ENCODE measurements around the gene KRT37.

Gene KRT37

GRCh38 chr17:41392278-41392677, 32.1 kb downstream of the KRT37 start:
- Histone ChIP-seq H2AFZ (ENCODE audit: low read length) (no peak overlapping the region), H3K4me2 (ENCODE audit: insufficient read depth, low read length, poor library complexity, severe bottlenecking) (no peak overlapping the region), H4K91ac (ENCODE audit: low read depth, low read length, poor library complexity) (no peak overlapping the region), H3K9ac (ENCODE audit: low read depth, low read length, poor library complexity) (no peak overlapping the region), H3K27ac (replicated peaks; ENCODE audit: low read length) (no peak overlapping the region), H3K79me1 (ENCODE audit: low read depth, low read length) (no peaks in the 10 kb centered on the region), H3K18ac (ENCODE audit: low read length) (no peak overlapping the region), H3K4me1 (ENCODE audit: control insufficient read depth in 2 of 2, insufficient read depth in 1 of 2, low read depth in 1 of 2, low read length in 2 of 2) (no peaks in the 10 kb centered on the region), H4K8ac (ENCODE audit: low read depth, low read length) (no peak overlapping the region), H3K14ac (ENCODE audit: low read length) (no peak overlapping the region), H2BK12ac (ENCODE audit: low read length) (no peak overlapping the region), H2AK5ac (ENCODE audit: low read depth, low read length) (no peak overlapping the region), H2BK120ac (ENCODE audit: low read depth, low read length) (no peak overlapping the region), H3K36me3 (replicated peaks in 1 of 2; ENCODE audit: control insufficient read depth in 2 of 2, insufficient read depth in 2 of 2, low read length in 2 of 2) (no peaks in the 10 kb centered on the region), H3K4ac (ENCODE audit: low read length) (no peak overlapping the region), H3K4me3 (ENCODE audit: low read length in 2 of 2) (no peak overlapping the region), H2BK15ac (ENCODE audit: low read length) (no peak overlapping the region), H2BK5ac (ENCODE audit: low read length) (no peak overlapping the region), H3K9me3 (replicated peaks in 1 of 2; ENCODE audit: control insufficient read depth in 2 of 2, insufficient read depth in 1 of 2, low read depth in 1 of 2, low read length in 2 of 2) (no peaks in the 10 kb centered on the region), H3K23ac (ENCODE audit: low read depth, low read length, poor library complexity) (no peak overlapping the region), H3K27me3 (ENCODE audit: control insufficient read depth in 3 of 3, insufficient read depth in 3 of 3, low read depth in 1 of 3, low read length in 3 of 3) (peaks cover 0 to 4% (median 0%) of the 10 kb centered on the region in 3 experiments)
- DNase-seq (ENCODE audit: low spot score), result no peak
- WGBS, 2 donors (ENCODE audit: extremely low coverage in 2 of 2, insufficient read length in 2 of 2, insufficient replicate concordance in 1 of 2), result no CpG with 5 or more reads among the region's 1 CpG

- Histone ChIP-seq H2BK5ac (ENCODE audit: low read length) (no peak overlapping the region), H2AK5ac (ENCODE audit: low read depth, low read length) (no peak overlapping the region), H2BK15ac (ENCODE audit: low read length) (no peak overlapping the region), H2BK120ac (ENCODE audit: low read depth, low read length) (no peak overlapping the region), H2BK12ac (ENCODE audit: low read length) (no peak overlapping the region), H3K23ac (ENCODE audit: low read depth, low read length, poor library complexity) (no peak overlapping the region), H3K4me3 (ENCODE audit: low read length in 2 of 2) (no peak overlapping the region), H3K4me2 (ENCODE audit: insufficient read depth, low read length, poor library complexity, severe bottlenecking) (no peak overlapping the region), H3K9me3 (replicated peaks in 1 of 2; ENCODE audit: control insufficient read depth in 2 of 2, insufficient read depth in 1 of 2, low read depth in 1 of 2, low read length in 2 of 2) (no peaks in the 10 kb centered on the region), H3K27me3 (ENCODE audit: control insufficient read depth in 3 of 3, insufficient read depth in 3 of 3, low read depth in 1 of 3, low read length in 3 of 3) (peaks cover 0 to 4% (median 0%) of the 10 kb centered on the region in 3 experiments), H4K8ac (ENCODE audit: low read depth, low read length) (no peak overlapping the region), H3K18ac (ENCODE audit: low read length) (no peak overlapping the region), H4K91ac (ENCODE audit: low read depth, low read length, poor library complexity) (no peak overlapping the region), H2AFZ (ENCODE audit: low read length) (no peak overlapping the region), H3K27ac (replicated peaks; ENCODE audit: low read length) (no peak overlapping the region), H3K79me1 (ENCODE audit: low read depth, low read length) (no peaks in the 10 kb centered on the region), H3K4me1 (ENCODE audit: control insufficient read depth in 2 of 2, insufficient read depth in 1 of 2, low read depth in 1 of 2, low read length in 2 of 2) (no peaks in the 10 kb centered on the region), H3K14ac (ENCODE audit: low read length) (no peak overlapping the region), H3K4ac (ENCODE audit: low read length) (no peak overlapping the region), H3K9ac (ENCODE audit: low read depth, low read length, poor library complexity) (no peak overlapping the region), H3K36me3 (replicated peaks in 1 of 2; ENCODE audit: control insufficient read depth in 2 of 2, insufficient read depth in 2 of 2, low read length in 2 of 2) (no peaks in the 10 kb centered on the region)
- no CpG with 5 or more reads among the region's 2 CpGs for WGBS, 2 donors (ENCODE audit: extremely low coverage in 2 of 2, insufficient read length in 2 of 2, insufficient replicate concordance in 1 of 2)
- no peak for DNase-seq (ENCODE audit: low spot score)
These were observed 32.9 kb downstream of the KRT37 start for GRCh38 chr17:41391535-41391934.

DNA sequence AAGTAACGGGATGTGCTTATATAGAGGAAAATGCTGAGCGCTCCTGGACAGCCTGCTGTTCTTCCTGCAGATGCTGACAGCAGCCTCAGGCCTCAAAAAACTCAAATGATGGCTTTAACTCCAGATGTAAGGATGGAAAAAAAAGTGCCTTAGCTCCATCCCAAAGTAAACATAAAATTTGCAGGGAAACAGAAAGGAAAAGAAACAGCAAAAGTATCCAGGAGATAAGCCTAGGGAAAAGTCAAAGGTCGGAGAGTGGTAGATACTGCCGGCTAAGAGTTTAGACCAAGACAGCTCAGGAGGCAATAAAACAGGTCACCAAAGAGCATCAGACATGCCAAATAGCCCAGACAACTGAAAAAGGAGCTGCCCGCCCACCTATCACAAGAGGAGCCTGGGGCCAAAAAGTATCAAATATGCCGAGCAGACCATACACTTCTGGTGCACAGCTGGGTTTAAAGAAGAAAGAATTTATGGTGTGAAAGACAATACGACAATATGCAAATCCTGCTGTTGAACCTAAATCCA, 33.9 kb downstream of the KRT37 start:
- H2BK5ac ChIP-seq (ENCODE audit: low read length), result no peak overlapping the region
- H2BK12ac ChIP-seq (ENCODE audit: low read length), result no peak overlapping the region
- no peaks in the 10 kb centered on the region for H3K36me3 ChIP-seq (replicated peaks in 1 of 2; ENCODE audit: control insufficient read depth in 2 of 2, insufficient read depth in 2 of 2, low read length in 2 of 2)
- H3K9ac ChIP-seq (ENCODE audit: low read depth, low read length, poor library complexity), result no peak overlapping the region
- no peaks in the 10 kb centered on the region for H3K4me1 ChIP-seq (ENCODE audit: control insufficient read depth in 2 of 2, insufficient read depth in 1 of 2, low read depth in 1 of 2, low read length in 2 of 2)
- no peak overlapping the region for H3K4ac ChIP-seq (ENCODE audit: low read length)
- H4K91ac ChIP-seq (ENCODE audit: low read depth, low read length, poor library complexity), result no peak overlapping the region
- no peak overlapping the region for H3K4me3 ChIP-seq (ENCODE audit: low read length in 2 of 2)
- no peak overlapping the region for H2BK15ac ChIP-seq (ENCODE audit: low read length)
- H2AFZ ChIP-seq (ENCODE audit: low read length), result no peak overlapping the region
- H4K8ac ChIP-seq (ENCODE audit: low read depth, low read length), result no peak overlapping the region
- H2AK5ac ChIP-seq (ENCODE audit: low read depth, low read length), result no peak overlapping the region
- peaks cover 0 to 1% (median 0%) of the 10 kb centered on the region in 3 experiments for H3K27me3 ChIP-seq (ENCODE audit: control insufficient read depth in 3 of 3, insufficient read depth in 3 of 3, low read depth in 1 of 3, low read length in 3 of 3)
- no peaks in the 10 kb centered on the region for H3K79me1 ChIP-seq (ENCODE audit: low read depth, low read length)
- H3K18ac ChIP-seq (ENCODE audit: low read length), result no peak overlapping the region
- H3K4me2 ChIP-seq (ENCODE audit: insufficient read depth, low read length, poor library complexity, severe bottlenecking), result no peak overlapping the region
- H3K9me3 ChIP-seq (replicated peaks in 1 of 2; ENCODE audit: control insufficient read depth in 2 of 2, insufficient read depth in 1 of 2, low read depth in 1 of 2, low read length in 2 of 2), result no peaks in the 10 kb centered on the region
- no peak overlapping the region for H3K23ac ChIP-seq (ENCODE audit: low read depth, low read length, poor library complexity)
- H3K14ac ChIP-seq (ENCODE audit: low read length), result no peak overlapping the region
- no peak overlapping the region for H2BK120ac ChIP-seq (ENCODE audit: low read depth, low read length)
- no CpG with 5 or more reads among the region's 7 CpGs for WGBS, 2 donors (ENCODE audit: extremely low coverage in 2 of 2, insufficient read length in 2 of 2, insufficient replicate concordance in 1 of 2)
- H3K27ac ChIP-seq (replicated peaks; ENCODE audit: low read length), result no peak overlapping the region
- no peak for DNase-seq (ENCODE audit: low spot score)

DNA sequence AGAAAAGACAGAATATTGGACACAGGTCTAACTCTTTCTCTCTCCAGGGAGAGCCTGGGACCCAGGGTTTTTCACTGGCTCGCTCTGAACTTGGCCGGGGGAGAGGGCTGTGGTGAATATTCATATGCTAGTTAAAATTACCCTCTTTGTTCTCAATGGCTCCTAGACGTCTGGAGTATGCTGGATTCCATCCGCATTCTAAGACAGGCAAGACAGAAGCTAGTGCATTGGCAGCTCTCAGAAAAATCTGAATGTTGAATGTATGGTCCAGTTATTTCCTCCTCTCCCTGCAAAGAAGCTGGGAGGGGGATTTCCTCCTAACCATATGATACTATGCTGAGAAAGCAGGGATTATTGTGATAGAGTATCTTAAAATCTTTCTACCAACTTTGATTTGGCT, 36.7 kb downstream of the KRT37 start:
- H2BK15ac ChIP-seq (ENCODE audit: low read length), result no peak overlapping the region
- no peak overlapping the region for H2BK5ac ChIP-seq (ENCODE audit: low read length)
- H3K4ac ChIP-seq (ENCODE audit: low read length), result no peak overlapping the region
- no peak overlapping the region for H4K91ac ChIP-seq (ENCODE audit: low read depth, low read length, poor library complexity)
- H3K9ac ChIP-seq (ENCODE audit: low read depth, low read length, poor library complexity), result no peak overlapping the region
- H3K4me3 ChIP-seq (ENCODE audit: low read length in 2 of 2), result no peak overlapping the region
- no peak overlapping the region for H2BK12ac ChIP-seq (ENCODE audit: low read length)
- no peak overlapping the region for H3K18ac ChIP-seq (ENCODE audit: low read length)
- H2AFZ ChIP-seq (ENCODE audit: low read length), result no peak overlapping the region
- no peak overlapping the region for H3K4me2 ChIP-seq (ENCODE audit: insufficient read depth, low read length, poor library complexity, severe bottlenecking)
- no peaks in the 10 kb centered on the region for H3K4me1 ChIP-seq (ENCODE audit: control insufficient read depth in 2 of 2, insufficient read depth in 1 of 2, low read depth in 1 of 2, low read length in 2 of 2)
- no peak overlapping the region for H2BK120ac ChIP-seq (ENCODE audit: low read depth, low read length)
- H4K8ac ChIP-seq (ENCODE audit: low read depth, low read length), result no peak overlapping the region
- WGBS, 2 donors (ENCODE audit: extremely low coverage in 2 of 2, insufficient read length in 2 of 2, insufficient replicate concordance in 1 of 2), result no CpG with 5 or more reads among the region's 4 CpGs
- no peak overlapping the region for H2AK5ac ChIP-seq (ENCODE audit: low read depth, low read length)
- H3K27ac ChIP-seq (replicated peaks; ENCODE audit: low read length), result no peak overlapping the region
- DNase-seq (ENCODE audit: low spot score), result no peak
- no peaks in the 10 kb centered on the region for H3K79me1 ChIP-seq (ENCODE audit: low read depth, low read length)
- no peak overlapping the region for H3K14ac ChIP-seq (ENCODE audit: low read length)
- H3K27me3 ChIP-seq (ENCODE audit: control insufficient read depth in 3 of 3, insufficient read depth in 3 of 3, low read depth in 1 of 3, low read length in 3 of 3), result no peaks in the 10 kb centered on the region
- H3K23ac ChIP-seq (ENCODE audit: low read depth, low read length, poor library complexity), result no peak overlapping the region
- H3K36me3 ChIP-seq (replicated peaks in 1 of 2; ENCODE audit: control insufficient read depth in 2 of 2, insufficient read depth in 2 of 2, low read length in 2 of 2), result no peaks in the 10 kb centered on the region
- no peaks in the 10 kb centered on the region for H3K9me3 ChIP-seq (replicated peaks in 1 of 2; ENCODE audit: control insufficient read depth in 2 of 2, insufficient read depth in 1 of 2, low read depth in 1 of 2, low read length in 2 of 2)
